Activated CD4-positive, alpha-beta T cell treated with anti-CD3 and anti-CD28 coated beads, Interleukin-2, Interleukin-4, amounts not matched to agents 100 ng/mL and 50 ng/mL, durations not matched to agents 16 hours and 8 hours (primary cell): Measurements from ENCODE around the gene PCDHB6.
"Not testable (repeated sequence)": the region's sequence is repeated elsewhere in the genome, so short reads cannot be mapped to it uniquely, and the experiment has no call there.

Experiments
- DNase-seq: peaks from one replicate; pipeline ENCODE4 v3.0.0-alpha.2; 2020; ENCODE audit warnings: low spot score

PCDHB6 gene

DNA sequence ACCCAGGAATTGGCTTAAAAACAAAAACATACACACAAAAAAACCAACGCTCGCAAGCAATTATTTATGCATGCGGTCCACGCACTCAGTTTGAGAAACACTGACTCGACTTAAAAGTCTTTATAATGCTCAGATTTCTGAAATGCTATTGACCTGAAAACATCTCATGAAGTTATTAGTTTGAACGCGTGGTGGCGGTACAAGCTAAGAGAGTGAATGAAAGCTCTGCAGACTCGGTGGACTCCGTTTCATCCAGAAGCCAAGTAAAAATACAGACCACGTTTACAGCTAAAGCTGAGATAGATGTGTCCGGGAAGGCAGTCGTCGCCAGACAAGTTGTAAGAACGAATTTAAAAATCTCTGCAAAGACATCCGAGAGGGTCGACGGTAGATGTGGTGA lies at the start of gene PCDHB6:
TSS of gene PCDHB6 (plus strand) at position 246 of the 400 bp plus-strand sequence. CDS start 201 bp downstream, outside the sequence.
- peak; percentile 1 for DNase-seq

DNA sequence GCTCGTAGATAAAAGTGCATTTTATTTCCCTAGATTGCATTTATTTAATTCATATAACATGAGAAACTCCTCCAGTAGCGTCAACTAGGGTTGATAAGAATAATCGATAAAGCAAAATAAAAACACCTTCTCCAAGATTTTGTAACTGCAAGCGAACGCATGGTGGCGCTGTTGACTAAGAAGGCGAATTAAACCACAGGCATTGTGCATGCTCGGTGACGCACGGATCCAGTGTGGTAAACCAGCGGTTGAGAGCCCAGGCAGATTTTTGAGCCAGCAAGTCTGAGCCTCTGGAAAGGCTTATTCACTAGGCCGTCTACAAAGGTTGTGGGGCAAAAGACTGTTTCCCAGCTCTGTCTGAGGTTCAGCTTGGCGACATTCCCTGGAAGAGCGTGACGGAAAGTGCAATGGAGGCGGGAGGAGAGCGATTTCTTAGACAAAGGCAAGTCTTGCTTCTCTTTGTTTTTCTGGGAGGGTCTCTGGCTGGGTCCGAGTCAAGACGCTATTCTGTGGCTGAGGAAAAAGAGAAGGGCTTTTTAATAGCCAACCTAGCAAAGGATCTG lies 49.5 kb upstream of the PCDHB6 start, which contains the start of gene PCDHB3:
TSS of gene PCDHB3 (plus strand) at position 231 of the 563 bp plus-strand sequence. CDS start at position 408, 177 bp downstream.
- peak; percentile 20 for DNase-seq

GRCh38 chr5:141101059-141101458 lies 48.8 kb upstream of the PCDHB6 start:
- no peak for DNase-seq

DNA sequence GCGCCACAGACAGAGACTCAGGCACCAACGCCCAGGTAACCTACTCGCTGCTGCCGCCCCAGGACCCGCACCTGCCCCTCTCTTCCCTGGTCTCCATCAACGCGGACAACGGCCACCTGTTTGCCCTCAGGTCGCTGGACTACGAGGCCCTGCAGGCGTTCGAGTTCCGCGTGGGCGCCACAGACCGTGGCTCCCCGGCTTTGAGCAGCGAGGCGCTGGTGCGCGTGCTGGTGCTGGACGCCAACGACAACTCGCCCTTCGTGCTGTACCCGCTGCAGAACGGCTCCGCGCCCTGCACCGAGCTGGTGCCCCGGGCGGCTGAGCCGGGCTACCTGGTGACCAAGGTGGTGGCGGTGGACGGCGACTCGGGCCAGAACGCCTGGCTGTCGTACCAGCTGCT lies 47.8 kb upstream of the PCDHB6 start:
- not testable (repeated sequence) for DNase-seq

GRCh38 chr5:141102471-141102870 lies 47.4 kb upstream of the PCDHB6 start:
- DNase-seq, result not testable (repeated sequence)

DNA sequence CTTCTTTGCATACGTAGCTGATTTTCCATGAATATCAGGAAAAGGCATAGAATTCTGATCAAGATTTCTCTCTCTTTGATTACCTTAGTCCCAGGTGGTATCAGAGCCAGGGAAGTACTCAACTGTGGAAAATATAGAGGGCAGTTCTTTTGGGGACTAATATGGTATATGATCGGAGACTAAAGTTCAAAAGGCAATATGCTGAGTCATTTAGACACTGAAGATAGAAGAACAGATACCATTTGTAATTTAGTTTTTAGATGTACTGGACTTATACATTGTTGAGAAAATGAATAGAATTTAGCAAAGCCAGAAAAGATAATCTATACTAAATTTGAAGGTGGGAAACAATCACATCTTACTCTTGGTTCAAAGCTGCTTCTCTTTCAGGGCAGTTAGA lies 44.5 kb upstream of the PCDHB6 start:
- no peak for DNase-seq

DNA sequence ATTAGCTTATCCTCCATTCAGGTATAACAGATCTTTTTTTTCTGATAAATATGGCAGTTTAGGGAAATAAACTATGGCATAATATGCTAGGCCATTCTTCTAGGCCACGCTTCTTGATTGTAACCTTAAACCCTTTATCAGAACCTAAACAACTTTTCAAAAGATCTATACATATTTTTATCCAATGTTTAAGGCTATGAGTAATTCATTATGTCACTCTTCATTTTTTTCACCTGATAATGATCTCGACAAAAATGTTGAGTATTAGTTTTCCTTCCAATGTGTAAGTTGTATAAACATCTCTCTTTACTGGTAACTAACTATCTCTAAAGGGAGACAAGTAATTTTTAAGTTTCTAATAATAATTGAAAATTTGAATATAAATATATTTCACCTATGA lies 30.6 kb upstream of the PCDHB6 start:
- DNase-seq, result no peak

DNA sequence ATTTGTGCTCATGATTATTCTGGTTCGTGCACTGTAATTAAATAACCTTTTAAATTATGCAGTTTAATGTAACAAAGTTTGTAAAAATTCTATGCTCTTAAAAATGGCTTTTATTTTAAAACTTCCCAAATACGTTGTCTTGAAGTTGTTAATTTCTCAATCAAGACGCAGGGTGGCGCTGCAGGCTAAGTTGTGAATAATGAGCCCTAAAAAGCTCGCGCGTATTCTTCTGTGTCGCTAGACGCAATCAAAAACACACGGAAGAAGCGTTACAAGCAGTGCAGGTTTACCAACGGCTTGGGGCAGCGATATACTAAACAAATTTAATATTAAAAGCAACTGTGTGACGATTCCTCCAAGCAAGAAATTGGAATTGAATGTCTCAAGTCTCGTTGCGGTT lies 28.3 kb upstream of the PCDHB6 start, which contains the start of gene PCDHB4:
TSS of gene PCDHB4 (plus strand) at position 256 of the 400 bp plus-strand sequence. CDS start 181 bp downstream, outside the sequence.
- no peak for DNase-seq

DNA sequence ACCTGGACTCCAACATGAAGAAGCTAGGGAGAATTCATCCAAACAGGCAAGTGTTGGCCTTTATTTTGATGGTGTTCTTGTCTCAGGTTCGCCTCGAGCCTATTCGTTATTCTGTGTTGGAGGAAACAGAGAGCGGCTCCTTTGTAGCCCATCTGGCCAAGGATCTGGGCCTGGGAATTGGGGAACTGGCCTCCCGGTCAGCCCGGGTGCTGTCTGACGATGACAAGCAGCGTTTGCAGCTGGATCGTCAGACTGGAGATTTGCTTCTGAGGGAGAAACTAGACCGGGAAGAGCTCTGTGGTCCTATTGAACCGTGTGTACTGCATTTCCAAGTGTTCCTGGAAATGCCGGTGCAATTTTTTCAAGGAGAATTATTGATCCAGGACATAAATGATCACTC lies 27.9 kb upstream of the PCDHB6 start:
- DNase-seq, result no peak

- not testable (repeated sequence) for DNase-seq
These were observed 26.3 kb upstream of the PCDHB6 start for GRCh38 chr5:141123396-141124135.

GRCh38 chr5:141127305-141127704 lies 22.6 kb upstream of the PCDHB6 start:
- DNase-seq, result no peak

- peak; percentile 7 for DNase-seq
These were observed 14.7 kb upstream of the PCDHB6 start, which contains the start of gene PCDHB5 for GRCh38 chr5:141135030-141135717. Gene PCDHB5, plus strand, starts transcription at chr5:141135206. Its CDS starts 229 bp downstream, at chr5:141135435.

DNA sequence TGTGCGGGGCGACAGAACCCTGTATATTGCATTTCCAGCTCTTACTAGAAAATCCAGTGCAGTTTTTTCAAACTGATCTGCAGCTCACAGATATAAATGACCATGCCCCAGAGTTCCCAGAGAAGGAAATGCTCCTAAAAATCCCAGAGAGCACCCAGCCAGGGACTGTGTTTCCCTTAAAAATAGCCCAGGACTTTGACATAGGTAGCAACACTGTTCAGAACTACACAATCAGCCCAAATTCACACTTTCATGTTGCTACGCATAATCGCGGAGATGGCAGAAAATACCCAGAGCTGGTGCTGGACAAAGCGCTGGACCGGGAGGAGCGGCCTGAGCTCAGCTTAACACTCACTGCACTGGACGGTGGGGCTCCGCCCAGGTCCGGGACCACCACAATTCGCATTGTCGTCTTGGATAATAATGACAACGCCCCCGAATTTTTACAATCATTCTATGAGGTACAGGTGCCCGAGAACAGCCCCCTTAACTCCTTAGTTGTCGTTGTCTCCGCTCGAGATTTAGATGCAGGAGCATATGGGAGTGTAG lies 14.1 kb upstream of the PCDHB6 start:
- no peak for DNase-seq

GRCh38 chr5:141137346-141137745 lies 12.5 kb upstream of the PCDHB6 start:
- DNase-seq, result not testable (repeated sequence)

GRCh38 chr5:141150224-141150992 lies 551 bp downstream of the PCDHB6 start:
- no peak for DNase-seq

DNA sequence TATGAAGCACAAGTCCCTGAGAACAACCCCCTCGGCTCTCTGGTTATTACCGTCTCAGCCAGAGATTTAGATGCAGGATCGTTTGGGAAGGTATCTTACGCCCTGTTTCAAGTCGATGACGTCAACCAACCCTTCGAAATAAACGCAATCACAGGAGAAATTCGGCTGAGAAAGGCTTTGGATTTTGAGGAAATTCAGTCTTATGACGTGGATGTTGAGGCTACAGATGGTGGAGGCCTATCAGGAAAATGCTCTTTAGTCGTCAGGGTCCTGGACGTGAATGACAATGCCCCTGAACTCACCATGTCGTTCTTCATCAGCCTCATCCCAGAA lies 1.1 kb downstream of the PCDHB6 start:
- no peak for DNase-seq

GRCh38 chr5:141151632-141152031 lies 1.8 kb downstream of the PCDHB6 start:
- DNase-seq, result not testable (repeated sequence)

GRCh38 chr5:141152096-141152495 lies 2.2 kb downstream of the PCDHB6 start:
- not testable (repeated sequence) for DNase-seq

GRCh38 chr5:141155540-141156374 lies 5.9 kb downstream of the PCDHB6 start:
- no peak for DNase-seq

GRCh38 chr5:141157356-141157755 lies 7.5 kb downstream of the PCDHB6 start:
- DNase-seq, result not testable (repeated sequence)

DNA sequence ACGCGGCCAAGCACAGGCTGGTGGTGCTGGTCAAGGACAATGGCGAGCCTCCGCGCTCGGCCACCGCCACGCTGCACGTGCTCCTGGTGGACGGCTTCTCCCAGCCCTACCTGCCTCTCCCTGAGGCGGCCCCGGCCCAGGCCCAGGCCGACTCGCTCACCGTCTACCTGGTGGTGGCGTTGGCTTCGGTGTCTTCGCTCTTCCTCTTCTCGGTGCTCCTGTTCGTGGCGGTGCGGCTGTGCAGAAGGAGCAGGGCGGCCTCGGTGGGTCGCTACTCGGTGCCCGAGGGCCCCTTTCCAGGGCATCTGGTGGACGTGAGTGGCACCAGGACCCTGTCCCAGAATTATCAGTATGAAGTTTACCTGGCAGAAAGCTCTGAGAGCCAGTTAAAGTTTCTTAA lies 8.0 kb downstream of the PCDHB6 start:
- DNase-seq, result not testable (repeated sequence)
